ENCODE data around the gene RANGAP1. TPM values are rescaled to one million over a fixed set of nuclear protein-coding genes. Genes with fewer than 3 reads are reported as not detected.
A peak's percentile ranks its signal among the peaks of the same experiment; 100 is the strongest.

The RANGAP1 gene
- total and polyA plus RNA-seq, 2 of the 13 experiments (the other 11 are each of a cell fraction or from before 2014, with no cell fraction given), result 51.8 to 83.9 TPM

- TF ChIP-seq HMGXB3 (CRISPR knock-in tag; IDR thresholded peaks at IDR 0.05; ENCODE audit: borderline replicate concordance) (no peak), ZNF678 (CRISPR knock-in tag; IDR thresholded peaks at IDR 0.05) (no peak), CEBPZ (IDR thresholded peaks at IDR 0.05; ENCODE audit: low read length) (no peak), SRSF9 (IDR thresholded peaks at IDR 0.05; ENCODE audit: borderline replicate concordance, insufficient read depth, low read depth, low read length, poor library complexity, severe bottlenecking) (no peak), ZNF704 (CRISPR knock-in tag; IDR thresholded peaks at IDR 0.05; ENCODE audit: borderline replicate concordance) (peak; percentile 77; the same call in 1 of the 2 replicates), ZNF703 (CRISPR knock-in tag; IDR thresholded peaks at IDR 0.05; ENCODE audit: borderline replicate concordance) (peak; percentile 27; the same call in 1 of the 2 replicates), ISX (CRISPR knock-in tag; conservative IDR thresholded peaks at IDR 0.05) (0 out of 2 replicates have a peak, but pooled peaks have one; percentile 37), CBX5 (CRISPR knock-in tag; IDR thresholded peaks at IDR 0.05; ENCODE audit: borderline replicate concordance) (no peak), ZNF510 (CRISPR knock-in tag; IDR thresholded peaks at IDR 0.05; ENCODE audit: low read depth) (no peak), ZNF503 (CRISPR knock-in tag; IDR thresholded peaks at IDR 0.05) (0 out of 2 replicates have a peak, but pooled peaks have one; percentile 6), ZNF83 (CRISPR knock-in tag; IDR thresholded peaks at IDR 0.05; ENCODE audit: borderline replicate concordance) (peak; percentile 55; the same call in 1 of the 2 replicates), FOXJ3 (CRISPR knock-in tag; IDR thresholded peaks at IDR 0.05; ENCODE audit: borderline replicate concordance) (no peak)
These were observed at the start of gene RANGAP1 (continued) for GRCh38 chr22:41285820-41286638.
